Measurements from ENCODE around the gene BTK. TPM values are rescaled to one million over a fixed set of nuclear protein-coding genes. Genes with fewer than 3 reads are reported as not detected.

BTK gene
- total RNA-seq, 2 experiments from 2014 or later: 0.42 to 0.49 TPM

- no peaks in the 10 kb centered on the region for H3K36me3 Mint-ChIP-seq (ENCODE audit: low read depth)
- no peak for ATAC-seq (ENCODE audit: poor library complexity)
- DNase-seq: no peak
- Histone ChIP-seq H3K4me1 (ENCODE audit: insufficient read depth, low read length) (no peaks in the 10 kb centered on the region), H3K9me3 (ENCODE audit: control insufficient read depth in 1 of 2, insufficient read depth in 1 of 2, low read length in 2 of 2) (no peaks in the 10 kb centered on the region), H3K27ac (ENCODE audit: low read depth in 1 of 2, low read length in 2 of 2) (no peak overlapping the region), H3K4me3 (ENCODE audit: low read length) (no peak overlapping the region), H3K27me3 (ENCODE audit: control insufficient read depth in 1 of 2, insufficient read depth in 2 of 2, low read length in 2 of 2) (no peaks in the 10 kb centered on the region), H3K36me3 (ENCODE audit: insufficient read depth, low read length) (no peaks in the 10 kb centered on the region)
- ChIA-PET CTCF (interaction anchor here (0.6 kb wide), 1 partner anchor 23 kb away, joined by 4 read pairs; no protein-coding TSS in a partner anchor), POLR2A (no interaction called here)
- no peak overlapping the region for H3K4me3 Mint-ChIP-seq
- H3K27ac Mint-ChIP-seq: no peak overlapping the region
- no peaks in the 10 kb centered on the region for H3K27me3 Mint-ChIP-seq
- H3K9me3 Mint-ChIP-seq: no peaks in the 10 kb centered on the region
- no peaks in the 10 kb centered on the region for H3K4me1 Mint-ChIP-seq (ENCODE audit: low read depth)
- intact Hi-C loops (cut with DNase I, micrococcal nuclease): no loop called here
- TF ChIP-seq, protein P1, sequence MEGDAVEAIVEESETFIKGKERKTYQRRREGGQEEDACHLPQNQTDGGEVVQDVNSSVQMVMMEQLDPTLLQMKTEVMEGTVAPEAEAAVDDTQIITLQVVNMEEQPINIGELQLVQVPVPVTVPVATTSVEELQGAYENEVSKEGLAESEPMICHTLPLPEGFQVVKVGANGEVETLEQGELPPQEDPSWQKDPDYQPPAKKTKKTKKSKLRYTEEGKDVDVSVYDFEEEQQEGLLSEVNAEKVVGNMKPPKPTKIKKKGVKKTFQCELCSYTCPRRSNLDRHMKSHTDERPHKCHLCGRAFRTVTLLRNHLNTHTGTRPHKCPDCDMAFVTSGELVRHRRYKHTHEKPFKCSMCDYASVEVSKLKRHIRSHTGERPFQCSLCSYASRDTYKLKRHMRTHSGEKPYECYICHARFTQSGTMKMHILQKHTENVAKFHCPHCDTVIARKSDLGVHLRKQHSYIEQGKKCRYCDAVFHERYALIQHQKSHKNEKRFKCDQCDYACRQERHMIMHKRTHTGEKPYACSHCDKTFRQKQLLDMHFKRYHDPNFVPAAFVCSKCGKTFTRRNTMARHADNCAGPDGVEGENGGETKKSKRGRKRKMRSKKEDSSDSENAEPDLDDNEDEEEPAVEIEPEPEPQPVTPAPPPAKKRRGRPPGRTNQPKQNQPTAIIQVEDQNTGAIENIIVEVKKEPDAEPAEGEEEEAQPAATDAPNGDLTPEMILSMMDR (IDR thresholded peaks at IDR 0.05): no peak
Observed at GRCh38 chrX:101383679-101384205, 2.2 kb downstream of the BTK start.

DNA sequence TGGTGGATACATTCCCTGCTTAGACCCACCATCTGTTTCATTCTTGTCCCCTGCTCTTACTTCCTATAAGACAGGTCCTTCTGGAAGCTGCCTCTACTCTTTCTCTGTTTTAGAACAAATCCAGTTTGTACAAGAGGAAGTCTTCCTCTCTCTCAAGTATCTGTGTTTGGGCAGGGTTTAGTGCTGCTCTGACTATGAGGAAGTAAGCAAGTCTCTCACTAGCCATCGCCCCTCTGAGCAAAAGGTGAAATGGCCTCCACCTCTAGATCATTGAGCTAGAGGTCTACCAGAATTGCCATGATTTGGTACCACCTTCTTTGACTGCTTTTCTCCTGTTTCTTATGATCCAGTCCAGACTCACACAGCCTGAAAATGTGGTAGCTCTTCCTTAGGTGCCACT lies 8.4 kb downstream of the BTK start:
- H3K36me3 Mint-ChIP-seq (ENCODE audit: low read depth): no peaks in the 10 kb centered on the region
- ATAC-seq (ENCODE audit: poor library complexity): no peak
- H3K9me3 ChIP-seq (ENCODE audit: control insufficient read depth in 1 of 2, insufficient read depth in 1 of 2, low read length in 2 of 2): no peaks in the 10 kb centered on the region
- TF ChIP-seq, protein P1 (IDR thresholded peaks at IDR 0.05): no peak
- ChIA-PET POLR2A (no interaction called here), CTCF (no interaction called here)
- no peaks in the 10 kb centered on the region for H3K27me3 Mint-ChIP-seq
- H3K27me3 ChIP-seq (ENCODE audit: control insufficient read depth in 1 of 2, insufficient read depth in 2 of 2, low read length in 2 of 2): no peaks in the 10 kb centered on the region
- intact Hi-C loops (cut with DNase I, micrococcal nuclease): no loop called here
- no peak for DNase-seq
- no peaks in the 10 kb centered on the region for H3K4me1 ChIP-seq (ENCODE audit: insufficient read depth, low read length)
- no peaks in the 10 kb centered on the region for H3K4me1 Mint-ChIP-seq (ENCODE audit: low read depth)
- no peak overlapping the region for H3K4me3 ChIP-seq (ENCODE audit: low read length)
- H3K27ac Mint-ChIP-seq: no peak overlapping the region
- no peaks in the 10 kb centered on the region for H3K36me3 ChIP-seq (ENCODE audit: insufficient read depth, low read length)
- H3K9me3 Mint-ChIP-seq: no peaks in the 10 kb centered on the region
- no peak overlapping the region for H3K27ac ChIP-seq (ENCODE audit: low read depth in 1 of 2, low read length in 2 of 2)
- no peak overlapping the region for H3K4me3 Mint-ChIP-seq

- ChIA-PET POLR2A (no interaction called here), CTCF (no interaction called here)
- intact Hi-C loops (cut with DNase I, micrococcal nuclease): no loop called here
- Mint-ChIP-seq H3K36me3 (ENCODE audit: low read depth) (no peaks in the 10 kb centered on the region), H3K9me3 (no peaks in the 10 kb centered on the region), H3K27ac (no peak overlapping the region), H3K27me3 (no peaks in the 10 kb centered on the region), H3K4me1 (ENCODE audit: low read depth) (no peaks in the 10 kb centered on the region), H3K4me3 (no peak overlapping the region)
- TF ChIP-seq, protein P1 (IDR thresholded peaks at IDR 0.05): no peak
- no peak overlapping the region for H3K4me3 ChIP-seq (ENCODE audit: low read length)
- no peak for ATAC-seq (ENCODE audit: poor library complexity)
- H3K27me3 ChIP-seq (ENCODE audit: control insufficient read depth in 1 of 2, insufficient read depth in 2 of 2, low read length in 2 of 2): no peaks in the 10 kb centered on the region
- no peaks in the 10 kb centered on the region for H3K4me1 ChIP-seq (ENCODE audit: insufficient read depth, low read length)
- H3K27ac ChIP-seq (ENCODE audit: low read depth in 1 of 2, low read length in 2 of 2): no peak overlapping the region
- H3K36me3 ChIP-seq (ENCODE audit: insufficient read depth, low read length): no peaks in the 10 kb centered on the region
- no peak for DNase-seq
- H3K9me3 ChIP-seq (ENCODE audit: control insufficient read depth in 1 of 2, insufficient read depth in 1 of 2, low read length in 2 of 2): no peaks in the 10 kb centered on the region
Observed at GRCh38 chrX:101370888-101371504, 15.0 kb downstream of the BTK start.

Data from CD4-positive, alpha-beta T cell (primary cell).